ENCODE results near the gene MARS1.

The MARS1 gene

GRCh38 chr12:57541717-57542116 is 53.8 kb downstream of the MARS1 start:
- TF ChIP-seq JUND (IDR thresholded peaks at IDR 0.05; ENCODE audit: low read depth): no peak
- no peak for DNase-seq (ENCODE audit: low read depth in 1 of 2, low spot score in 1 of 2)
- in situ Hi-C loops (cut with HindIII; ENCODE audit: low pct_unique_long_range_greater_than_20kb, low sequenced_read_pairs): no loop called here

- in situ Hi-C loops (cut with HindIII; ENCODE audit: low pct_unique_long_range_greater_than_20kb, low sequenced_read_pairs): no loop called here
Measured at GRCh38 chr12:57543581-57543980, 55.7 kb downstream of the MARS1 start.

GRCh38 chr12:57545809-57546437 is 58.1 kb downstream of the MARS1 start:
- TF ChIP-seq JUND (IDR thresholded peaks at IDR 0.05; ENCODE audit: low read depth): no peak
- peak in 1 of 2 experiments; percentile 28 for DNase-seq (ENCODE audit: low read depth in 1 of 2, low spot score in 1 of 2)

More at GRCh38 chr12:57543581-57543980, 55.7 kb downstream of the MARS1 start:
- no peak for DNase-seq (ENCODE audit: low read depth in 1 of 2, low spot score in 1 of 2)
- no peak for TF ChIP-seq JUND (IDR thresholded peaks at IDR 0.05; ENCODE audit: low read depth)

GRCh38 chr12:57546438-57547287 is 58.8 kb downstream of the MARS1 start, which contains the start of gene DCTN2:
Gene DCTN2, minus strand, starts transcription at chr12:57547192. Its CDS starts 129 bp downstream, at chr12:57547063.
- in situ Hi-C loops (cut with HindIII; ENCODE audit: low pct_unique_long_range_greater_than_20kb, low sequenced_read_pairs): no loop called here
- TF ChIP-seq JUND (IDR thresholded peaks at IDR 0.05; ENCODE audit: low read depth): no peak
- DNase-seq (ENCODE audit: low read depth in 1 of 2, low spot score in 1 of 2): peak; percentile 99

More at GRCh38 chr12:57545809-57546437, 58.1 kb downstream of the MARS1 start:
- in situ Hi-C loops (cut with HindIII; ENCODE audit: low pct_unique_long_range_greater_than_20kb, low sequenced_read_pairs): no loop called here

GRCh38 chr12:57547288-57548012 is 59.6 kb downstream of the MARS1 start:
- no peak for DNase-seq (ENCODE audit: low read depth in 1 of 2, low spot score in 1 of 2)
- in situ Hi-C loops (cut with HindIII; ENCODE audit: low pct_unique_long_range_greater_than_20kb, low sequenced_read_pairs): no loop called here
- TF ChIP-seq JUND (IDR thresholded peaks at IDR 0.05; ENCODE audit: low read depth): no peak

GRCh38 chr12:57548013-57548315 is 60.1 kb downstream of the MARS1 start:
- no peak for TF ChIP-seq JUND (IDR thresholded peaks at IDR 0.05; ENCODE audit: low read depth)
- in situ Hi-C loops (cut with HindIII; ENCODE audit: low pct_unique_long_range_greater_than_20kb, low sequenced_read_pairs): no loop called here
- DNase-seq (ENCODE audit: low read depth in 1 of 2, low spot score in 1 of 2): no peak

GRCh38 chr12:57548488-57548887 is 60.6 kb downstream of the MARS1 start:
- in situ Hi-C loops (cut with HindIII; ENCODE audit: low pct_unique_long_range_greater_than_20kb, low sequenced_read_pairs): no loop called here

GRCh38 chr12:57549203-57549908 is 61.5 kb downstream of the MARS1 start:
- in situ Hi-C loops (cut with HindIII; ENCODE audit: low pct_unique_long_range_greater_than_20kb, low sequenced_read_pairs): no loop called here
- DNase-seq (ENCODE audit: low read depth in 1 of 2, low spot score in 1 of 2): no peak
- no peak for TF ChIP-seq JUND (IDR thresholded peaks at IDR 0.05; ENCODE audit: low read depth)

More at GRCh38 chr12:57548488-57548887, 60.6 kb downstream of the MARS1 start:
- TF ChIP-seq JUND (IDR thresholded peaks at IDR 0.05; ENCODE audit: low read depth): no peak
- DNase-seq (ENCODE audit: low read depth in 1 of 2, low spot score in 1 of 2): no peak

- in situ Hi-C loops (cut with HindIII; ENCODE audit: low pct_unique_long_range_greater_than_20kb, low sequenced_read_pairs): no loop called here
Measured at GRCh38 chr12:57549909-57550640, 62.2 kb downstream of the MARS1 start, which contains the start of gene KIF5A. Gene KIF5A, plus strand, starts transcription at chr12:57550044. Its CDS starts 228 bp downstream, at chr12:57550272.

GRCh38 chr12:57550641-57551549 is 63.0 kb downstream of the MARS1 start:
- in situ Hi-C loops (cut with HindIII; ENCODE audit: low pct_unique_long_range_greater_than_20kb, low sequenced_read_pairs): no loop called here
- no peak for DNase-seq (ENCODE audit: low read depth in 1 of 2, low spot score in 1 of 2)
- TF ChIP-seq JUND (IDR thresholded peaks at IDR 0.05; ENCODE audit: low read depth): no peak

More at GRCh38 chr12:57549909-57550640, 62.2 kb downstream of the MARS1 start, which contains the start of gene KIF5A:
- DNase-seq (ENCODE audit: low read depth in 1 of 2, low spot score in 1 of 2): peak in 1 of 2 experiments; percentile 33
- no peak for TF ChIP-seq JUND (IDR thresholded peaks at IDR 0.05; ENCODE audit: low read depth)

Measured in T47D (cell line).